ENCODE measurements around the gene DCST1.
A peak's percentile ranks its signal among the peaks of the same experiment; 100 is the strongest.

DNA sequence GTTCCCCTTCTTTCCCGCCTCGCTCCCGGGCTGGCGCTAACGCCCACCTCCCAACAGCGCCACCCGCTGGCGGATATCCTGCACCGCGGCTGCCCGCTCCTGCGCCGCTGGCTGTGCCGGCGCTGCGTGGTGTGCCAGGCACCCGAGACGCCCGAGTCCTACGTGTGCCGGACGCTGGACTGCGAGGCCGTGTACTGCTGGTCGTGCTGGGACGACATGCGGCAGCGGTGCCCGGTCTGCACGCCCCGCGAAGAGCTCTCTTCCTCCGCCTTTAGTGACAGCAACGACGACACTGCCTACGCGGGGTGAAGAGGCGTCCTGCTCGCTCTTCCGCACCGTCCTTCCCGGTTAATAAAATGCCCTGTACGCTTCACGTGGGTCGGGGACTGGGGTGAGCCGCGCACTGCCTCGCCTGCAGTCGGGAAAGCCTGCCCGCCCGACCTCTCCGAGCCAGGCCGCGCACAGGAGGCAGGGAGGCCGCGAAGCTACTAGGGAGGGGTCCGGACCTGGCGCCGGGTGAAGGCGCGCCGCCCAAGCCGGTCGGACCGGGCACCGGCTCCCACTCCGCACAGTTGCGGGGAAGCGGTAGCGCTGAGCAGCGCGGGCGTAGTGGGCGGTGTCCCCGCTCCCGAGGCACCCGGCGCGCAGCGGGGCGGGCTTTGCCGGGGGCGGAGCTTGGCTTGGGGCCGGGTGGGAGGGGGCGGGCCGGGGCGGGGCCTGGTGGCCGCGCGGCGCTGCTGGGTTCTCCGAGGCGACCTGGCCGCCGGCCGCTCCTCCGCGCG is 17.1 kb downstream of the DCST1 start, which contains the start of gene ADAM15:
- TF ChIP-seq EZH2 (IDR thresholded peaks at IDR 0.05; ENCODE audit: borderline replicate concordance, low read length), result no peak
- TF ChIP-seq, protein P1, sequence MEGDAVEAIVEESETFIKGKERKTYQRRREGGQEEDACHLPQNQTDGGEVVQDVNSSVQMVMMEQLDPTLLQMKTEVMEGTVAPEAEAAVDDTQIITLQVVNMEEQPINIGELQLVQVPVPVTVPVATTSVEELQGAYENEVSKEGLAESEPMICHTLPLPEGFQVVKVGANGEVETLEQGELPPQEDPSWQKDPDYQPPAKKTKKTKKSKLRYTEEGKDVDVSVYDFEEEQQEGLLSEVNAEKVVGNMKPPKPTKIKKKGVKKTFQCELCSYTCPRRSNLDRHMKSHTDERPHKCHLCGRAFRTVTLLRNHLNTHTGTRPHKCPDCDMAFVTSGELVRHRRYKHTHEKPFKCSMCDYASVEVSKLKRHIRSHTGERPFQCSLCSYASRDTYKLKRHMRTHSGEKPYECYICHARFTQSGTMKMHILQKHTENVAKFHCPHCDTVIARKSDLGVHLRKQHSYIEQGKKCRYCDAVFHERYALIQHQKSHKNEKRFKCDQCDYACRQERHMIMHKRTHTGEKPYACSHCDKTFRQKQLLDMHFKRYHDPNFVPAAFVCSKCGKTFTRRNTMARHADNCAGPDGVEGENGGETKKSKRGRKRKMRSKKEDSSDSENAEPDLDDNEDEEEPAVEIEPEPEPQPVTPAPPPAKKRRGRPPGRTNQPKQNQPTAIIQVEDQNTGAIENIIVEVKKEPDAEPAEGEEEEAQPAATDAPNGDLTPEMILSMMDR (conservative IDR thresholded peaks at IDR 0.05 in 1 of 2, IDR thresholded peaks at IDR 0.05 in 1 of 2; ENCODE audit: extremely low read depth in 1 of 2, insufficient read depth in 1 of 2, low read depth in 1 of 2, low read length in 2 of 2), result peak; percentile 72 to 95

All from mammary epithelial cell (primary cell).